Peyer's patch (tissue), 4 donors: ENCODE data around the gene RNF13. TPM values are rescaled to one million over a fixed set of nuclear protein-coding genes. Genes with fewer than 3 reads are reported as not detected.
A peak's percentile ranks its signal among the peaks of the same experiment; 100 is the strongest.
"Not testable (repeated sequence)": the region's sequence is repeated elsewhere in the genome, so short reads cannot be mapped to it uniquely, and the experiment has no call there.

Source experiments
- DNase-seq, 3 donors: peaks; one replicate each; pipeline ENCODE4 v3.0.0-alpha.2; 2017 to 2019
- H3K27ac ChIP-seq, 4 donors: fragments of 200-600 bp; sonication (generic); one replicate each; pipeline ENCODE4 v1.5.1; 2016 to 2019
- H3K27me3 ChIP-seq, 2 donors: fragments of 200-600 bp; sonication (generic); one replicate each; pipeline ENCODE4 v1.5.1; 2019
- H3K36me3 ChIP-seq, 3 donors: fragments of 200-600 bp; sonication (generic); one replicate each; pipeline ENCODE4 v1.5.1; 2016 to 2019
- H3K4me1 ChIP-seq, 4 donors: fragments of 200-600 bp; sonication (generic); one replicate each; pipeline ENCODE4 v1.5.1; 2016 to 2019
- H3K4me3 ChIP-seq, 4 donors: fragments of 200-600 bp; sonication (generic); 1 replicate in 3 of 4; 2 replicates in 1 of 4; pipeline ENCODE4 v1.5.1; 2016 to 2019; ENCODE audit warnings: mild to moderate bottlenecking in 1 of 4
- H3K9me3 ChIP-seq, 4 donors: fragments of 200-600 bp; sonication (generic); one replicate each; pipeline ENCODE4 v1.5.1; 2016 to 2019; ENCODE audit warnings: mild to moderate bottlenecking in 1 of 4
- CTCF ChIP-seq, 6 experiments: fragments of 450-650 bp in 4 of 6; fragments of 200-600 bp in 2 of 6; sonication (generic) in 1 of 6; IDR thresholded peaks; one replicate each; pipeline ENCODE4 v1.5.1; 2017 to 2019; ENCODE audit warnings: antibody characterized with exemption in 6 of 6, mild to moderate bottlenecking in 3 of 6, moderate library complexity in 1 of 6
- POLR2A ChIP-seq, 2 donors: fragments of 450-650 bp; IDR thresholded peaks; one replicate each; pipeline ENCODE4 v1.5.1; 2017; ENCODE audit warnings: antibody characterized with exemption in 2 of 2, mild to moderate bottlenecking in 2 of 2, moderate library complexity in 2 of 2
- total RNA-seq, 4 donors: library from RNA; depleted of rRNA; stranded (reverse); fragments of >200 nt; gene quantifications; one replicate each; pipeline ENCODE4 v1.1.0, GENCODE V29; 2016

The RNF13 gene
- total RNA-seq, 4 donors from 2014 or later, result 35.0 to 74.3 (median 58.1) TPM

DNA sequence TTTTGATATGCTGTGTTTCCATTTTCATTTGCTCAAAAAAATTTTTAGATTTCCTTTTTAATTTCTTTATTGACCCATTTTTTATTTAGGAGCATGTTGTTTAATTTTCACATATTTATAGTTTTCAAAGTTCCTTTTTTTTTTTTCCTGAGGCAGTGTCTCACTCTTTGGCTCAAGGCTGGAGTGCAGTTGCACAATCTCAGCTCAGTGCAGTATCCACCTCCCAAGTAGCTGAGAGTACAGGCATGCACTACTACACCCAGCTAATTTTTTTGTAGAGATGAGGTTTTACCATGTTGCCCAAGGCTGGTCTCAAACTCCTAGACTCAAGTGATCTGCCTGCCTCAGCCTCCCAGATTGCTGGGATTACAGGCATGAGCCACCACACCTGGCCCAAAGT is 121.5 kb downstream of the RNF13 start:
- Histone ChIP-seq H3K27ac (no peak overlapping the region), H3K4me3 (no peak overlapping the region), H3K27me3 (no peaks in the 10 kb centered on the region), H3K9me3 (no peaks in the 10 kb centered on the region), H3K4me1 (no peaks in the 10 kb centered on the region), H3K36me3 (no peaks in the 10 kb centered on the region)
- TF ChIP-seq CTCF (IDR thresholded peaks at IDR 0.05), result no peak
- DNase-seq, result no peak

DNA sequence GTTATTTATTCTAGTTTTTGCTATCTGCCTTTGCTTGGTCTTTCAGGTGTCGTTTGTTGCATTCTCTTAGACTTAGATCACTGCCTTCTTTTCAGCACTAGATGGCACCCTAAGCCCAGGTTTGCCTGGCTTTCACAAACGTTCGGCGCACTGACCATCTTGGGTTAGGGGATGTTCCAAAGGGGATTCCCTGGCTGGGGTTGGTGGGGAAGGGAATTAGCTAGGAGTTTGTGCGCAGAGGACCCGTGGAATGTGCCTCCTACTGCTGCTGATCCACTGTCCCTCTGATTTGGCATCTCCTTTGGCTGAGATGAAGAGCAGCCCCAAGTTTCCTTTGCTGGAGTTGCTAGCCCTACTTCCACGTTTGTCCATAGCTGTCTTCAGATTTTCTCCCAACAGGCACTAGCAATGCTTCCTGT is 123.8 kb downstream of the RNF13 start:
- Histone ChIP-seq H3K4me1 (no peaks in the 10 kb centered on the region), H3K9me3 (no peaks in the 10 kb centered on the region), H3K27ac (no peak overlapping the region), H3K36me3 (no peaks in the 10 kb centered on the region), H3K4me3 (no peak overlapping the region), H3K27me3 (no peaks in the 10 kb centered on the region)
- TF ChIP-seq CTCF (IDR thresholded peaks at IDR 0.05) (peak in 5 of 6 experiments; percentile 6 to 84 (median 80)), POLR2A (IDR thresholded peaks at IDR 0.05) (no peak)
- peak in 2 of 3 donors; percentile 23 to 66 for DNase-seq

DNA sequence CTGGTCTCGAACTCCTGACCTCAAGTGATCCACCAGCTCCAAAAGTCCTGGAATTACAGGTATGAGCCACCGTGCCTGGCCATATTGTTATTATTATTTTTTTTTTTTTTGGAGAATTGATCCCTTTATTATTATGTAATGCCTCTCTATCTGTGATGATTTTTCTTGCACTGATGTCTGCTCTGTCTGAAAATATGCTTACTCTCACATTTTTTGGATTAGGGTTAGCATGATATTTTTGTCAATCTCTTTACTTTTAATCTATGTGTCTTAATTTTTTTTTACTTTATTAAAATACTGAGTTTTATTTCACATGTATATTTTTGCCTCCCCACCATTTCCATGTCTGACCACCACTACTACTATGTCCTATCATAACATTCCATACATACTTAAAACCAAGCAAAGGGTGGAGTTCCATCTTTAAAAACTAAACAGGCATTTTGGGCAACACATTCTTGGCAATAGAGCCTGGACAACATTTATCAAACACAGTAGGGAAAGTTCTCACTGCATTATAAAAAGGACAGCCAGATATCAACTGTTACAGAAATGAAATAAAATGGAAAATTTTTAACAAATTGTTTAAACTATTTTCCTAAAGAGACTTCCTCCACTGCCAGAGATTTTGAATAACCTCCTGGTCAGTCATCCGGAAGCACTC is 125.5 kb downstream of the RNF13 start:
- not testable (repeated sequence) for H3K27ac ChIP-seq, H3K4me1 ChIP-seq, H3K36me3 ChIP-seq, DNase-seq, H3K4me3 ChIP-seq, H3K9me3 ChIP-seq, H3K27me3 ChIP-seq

DNA sequence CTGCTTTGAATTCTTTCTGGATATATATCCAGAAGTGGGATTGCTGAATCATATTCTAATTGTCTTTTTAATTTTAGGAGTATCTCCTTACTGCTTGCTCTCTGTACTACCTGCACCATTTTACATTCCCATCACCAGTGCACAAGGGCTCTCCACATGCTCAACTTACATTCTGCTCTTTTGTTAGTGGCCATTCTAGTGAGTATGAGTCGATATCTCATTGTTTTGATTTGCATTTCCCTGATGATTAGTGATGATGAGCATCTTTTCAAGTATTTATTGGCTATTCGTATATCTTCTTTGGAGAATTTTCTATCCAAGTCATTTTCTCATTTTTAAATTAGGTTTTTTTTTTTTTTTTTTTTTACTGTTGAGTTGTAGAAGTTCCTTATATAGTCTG is 128.2 kb downstream of the RNF13 start:
- Histone ChIP-seq H3K4me3 (no peak overlapping the region), H3K9me3 (no peaks in the 10 kb centered on the region), H3K36me3 (no peaks in the 10 kb centered on the region), H3K4me1 (no peaks in the 10 kb centered on the region), H3K27ac (no peak overlapping the region), H3K27me3 (no peaks in the 10 kb centered on the region)
- TF ChIP-seq CTCF (IDR thresholded peaks at IDR 0.05) (no peak), POLR2A (IDR thresholded peaks at IDR 0.05) (no peak)
- DNase-seq, result no peak

DNA sequence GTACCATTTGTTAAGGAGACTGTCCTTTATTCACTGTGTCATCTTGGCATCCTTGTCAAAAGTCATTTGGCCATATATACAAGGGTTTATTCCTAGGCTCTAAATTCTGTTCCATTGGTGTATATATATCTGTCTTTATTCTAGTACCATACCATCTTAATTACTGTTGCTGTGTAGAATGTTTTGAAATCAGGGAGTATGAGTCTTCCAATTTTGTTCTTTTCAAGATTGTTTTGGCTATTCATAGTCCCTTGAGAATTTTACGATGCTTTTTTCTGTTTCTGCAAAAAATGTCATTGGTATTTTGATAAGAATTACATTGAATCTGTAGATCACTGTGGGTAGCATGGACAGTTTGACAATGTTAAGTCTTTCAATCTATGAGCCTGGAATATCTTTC is 128.9 kb downstream of the RNF13 start:
- no peak overlapping the region for H3K27ac ChIP-seq
- no peak for DNase-seq
- H3K27me3 ChIP-seq, result no peaks in the 10 kb centered on the region
- no peak overlapping the region for H3K4me3 ChIP-seq
- H3K9me3 ChIP-seq, result no peaks in the 10 kb centered on the region
- no peaks in the 10 kb centered on the region for H3K36me3 ChIP-seq
- H3K4me1 ChIP-seq, result no peaks in the 10 kb centered on the region
- TF ChIP-seq CTCF (IDR thresholded peaks at IDR 0.05) (no peak), POLR2A (IDR thresholded peaks at IDR 0.05) (no peak)

- no peaks in the 10 kb centered on the region for H3K9me3 ChIP-seq
- TF ChIP-seq CTCF (IDR thresholded peaks at IDR 0.05), result no peak
- no peak for TF ChIP-seq POLR2A (IDR thresholded peaks at IDR 0.05)
- no peak overlapping the region for H3K27ac ChIP-seq
- H3K36me3 ChIP-seq, result no peaks in the 10 kb centered on the region
- H3K27me3 ChIP-seq, result no peaks in the 10 kb centered on the region
- H3K4me1 ChIP-seq, result no peaks in the 10 kb centered on the region
- no peak overlapping the region for H3K4me3 ChIP-seq
- DNase-seq, result no peak
Observed at GRCh38 chr3:149942409-149942808, 129.4 kb downstream of the RNF13 start.

DNA sequence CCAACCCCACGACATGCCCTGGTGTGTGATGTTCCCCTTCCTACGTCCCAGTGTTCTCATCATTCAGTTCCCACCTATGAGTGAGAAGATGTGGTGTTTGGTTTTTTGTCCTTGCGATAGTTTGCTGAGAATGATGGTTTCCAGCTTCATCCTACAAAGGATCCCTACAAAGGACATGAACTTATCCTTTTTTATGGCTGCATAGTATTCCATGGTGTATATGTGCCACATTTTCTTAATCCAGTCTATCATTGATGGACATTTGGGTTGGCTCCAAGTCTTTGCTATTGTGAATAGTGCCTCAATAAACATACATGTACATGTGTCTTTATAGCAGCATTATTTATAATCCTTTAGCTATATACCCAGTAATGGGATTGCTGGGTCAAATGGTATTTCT is 131.0 kb downstream of the RNF13 start:
- H3K27me3 ChIP-seq, H3K4me1 ChIP-seq, H3K4me3 ChIP-seq, H3K36me3 ChIP-seq, H3K9me3 ChIP-seq, DNase-seq, H3K27ac ChIP-seq: not testable (repeated sequence)
